HEK293T (cell line): ENCODE data around the gene LCOR.

Experiments
- ARNT ChIP-seq: fragments of 450-650 bp; IDR thresholded peaks from 2 replicates; pipeline ENCODE4 v1.6.1; 2017; ENCODE audit warnings: mild to moderate bottlenecking
- BHLHE40 ChIP-seq: fragments of 450-650 bp; IDR thresholded peaks from 2 replicates; pipeline ENCODE4 v1.6.1; 2016; ENCODE audit warnings: mild to moderate bottlenecking, moderate library complexity, borderline replicate concordance
- FOXA1 ChIP-seq: fragments of 450-650 bp; IDR thresholded peaks from 2 replicates; pipeline ENCODE4 v1.6.1; 2016; ENCODE audit warnings: mild to moderate bottlenecking
- FOXK2 ChIP-seq: fragments of 450-650 bp; IDR thresholded peaks from 2 replicates; pipeline ENCODE4 v1.6.1; 2016; ENCODE audit warnings: mild to moderate bottlenecking
- FOXM1 ChIP-seq: fragments of 450-650 bp; IDR thresholded peaks from 2 replicates; pipeline ENCODE4 v1.6.1; 2017; ENCODE audit warnings: mild to moderate bottlenecking, borderline replicate concordance
- SP1 ChIP-seq: fragments of 450-650 bp; IDR thresholded peaks from 2 replicates; pipeline ENCODE4 v1.6.1; 2017
- SUZ12 ChIP-seq: fragments of 450-650 bp; IDR thresholded peaks from 2 replicates; pipeline ENCODE4 v1.6.1; 2016; ENCODE audit warnings: mild to moderate bottlenecking
- TARDBP ChIP-seq: fragments of 450-650 bp; IDR thresholded peaks from 2 replicates; pipeline ENCODE4 v1.6.1; 2016

GRCh38 chr10:96967847-96968246, 135.7 kb downstream of the LCOR start:
- TF ChIP-seq FOXA1 (no peak), FOXM1 (no peak), SUZ12 (no peak), TARDBP (no peak), SP1 (no peak), BHLHE40 (no peak), FOXK2 (no peak), ARNT (no peak)
